Adrenal gland (tissue), 12 donors: Measurements from ENCODE around the gene NABP2. TPM values are rescaled to one million over a fixed set of nuclear protein-coding genes. Genes with fewer than 3 reads are reported as not detected.

Experiments used
- DNase-seq, 7 donors: peaks; one replicate each; pipeline ENCODE4 v3.0.0-alpha.2; 2019 to 2020
- H3K27ac ChIP-seq, 5 donors: fragments of 200-600 bp; sonication (generic) in 4 of 5; 1 replicate in 3 of 5; 2 replicates in 2 of 5; pipeline versions ENCODE4 v1.5.1 to v1.8.0; 2016 to 2020; ENCODE audit warnings: mild to moderate bottlenecking in 1 of 5
- H3K27me3 ChIP-seq: fragments of 200-600 bp; 2 replicates; pipeline ENCODE4 v1.8.0; 2021
- H3K36me3 ChIP-seq, 2 donors: fragments of 200-600 bp; replicated peaks in 1 of 2; 1 replicate in 1 of 2; 2 replicates in 1 of 2; pipeline versions ENCODE4 v1.5.1 to v1.8.0; 2018 to 2022
- H3K4me1 ChIP-seq, 2 donors: fragments of 200-600 bp; replicated peaks in 1 of 2; 1 replicate in 1 of 2; 2 replicates in 1 of 2; pipeline versions ENCODE4 v1.5.1 to v1.8.0; 2018 to 2021
- H3K4me3 ChIP-seq, 4 donors: fragments of 200-600 bp; sonication (generic) in 3 of 4; one replicate each; pipeline ENCODE4 v1.5.1; 2016 to 2018
- H3K9me3 ChIP-seq, 3 donors: fragments of 200-600 bp; sonication (generic) in 1 of 3; replicated peaks in 1 of 3; 1 replicate in 2 of 3; 2 replicates in 1 of 3; pipeline versions ENCODE4 v1.5.1 to v1.8.0; 2016 to 2021
- POLR2A ChIP-seq, 2 donors: fragments of 450-650 bp; IDR thresholded peaks; one replicate each; pipeline ENCODE4 v1.6.1; 2017; ENCODE audit warnings: antibody characterized with exemption in 2 of 2, mild to moderate bottlenecking in 2 of 2, moderate library complexity in 1 of 2
- WGBS, 4 donors: extraction: QIAGEN DNeasy Blood & Tissue Kit in 2 of 4; methylation state at CpG; one replicate each; pipeline versions ENCODE4 v1.1.5 to v1.1.7; 2013 to 2017; 5-methylcytosine and 5-hydroxymethylcytosine counted together
- intact Hi-C, 2 donors: fragments of 100-400 bp; cut with DNase I; formaldehyde crosslinking; loops; one replicate each; pipeline versions ENCODE4 v1.14.1 to v1.15.0; 2022 to 2023
- polyA plus RNA-seq, 3 donors: library from polyadenylated mRNA; stranded (reverse); fragments of 200-250 nt in 2 of 3; fragments of 350-450 nt in 1 of 3; fragmentation: Illumina TruSeq in 1 of 3; extraction: RNeasy Lipid Tissue Mini Kit (QIAGEN cat#74804) in 1 of 3; gene quantifications; one replicate each; pipeline ENCODE4 v1.2.3, GENCODE V29; 2013 to 2014
- total RNA-seq, 9 donors: library from RNA; depleted of rRNA in 4 of 9; stranded (reverse); fragments of >200 nt in 4 of 9; fragments of 120-200 nt in 1 of 9; fragmentation: NEBNext Ultra II Directional in 1 of 9; extraction: Animal tissue kit (Norgen Biotek cat#: 25700) in 1 of 9; gene quantifications; one replicate each; pipeline versions ENCODE4 v1.1.0 to v1.2.4, GENCODE V29; 2013 to 2023
- TF ChIP-seq, protein P1 (sequence below), 6 experiments: fragments of 450-650 bp in 4 of 6; fragments of 200-600 bp in 2 of 6; sonication (generic) in 1 of 6; IDR thresholded peaks; 1 replicate in 5 of 6; 2 replicates in 1 of 6; pipeline versions ENCODE4 v1.5.1 to v1.8.0; 2016 to 2021; ENCODE audit warnings: antibody characterized with exemption in 6 of 6, mild to moderate bottlenecking in 2 of 6, moderate library complexity in 1 of 6
- donor health status: healthy with polysubstance abuse.
- donor health status: Bipolar disorder and iron deficiency.
- donor health status: DM: yes; HTN: yes; CAD: no.
- donor health status: DM: no; HTN: no; CAD: no.
- donor health status: DM: no; HTN: no; CAD: no.
- donor health status: DM: yes; HTN: yes; CAD: no.

Gene NABP2
- total and polyA plus RNA-seq, 12 donors = 23.8 to 55.4 (median 46.2) TPM

- no peaks in the 10 kb centered on the region for H3K27me3 ChIP-seq
- 69 to 91% (median 82%) methylated on average over 2 to 5 of the region's 5 CpGs for WGBS, 4 donors
- TF ChIP-seq, protein P1, sequence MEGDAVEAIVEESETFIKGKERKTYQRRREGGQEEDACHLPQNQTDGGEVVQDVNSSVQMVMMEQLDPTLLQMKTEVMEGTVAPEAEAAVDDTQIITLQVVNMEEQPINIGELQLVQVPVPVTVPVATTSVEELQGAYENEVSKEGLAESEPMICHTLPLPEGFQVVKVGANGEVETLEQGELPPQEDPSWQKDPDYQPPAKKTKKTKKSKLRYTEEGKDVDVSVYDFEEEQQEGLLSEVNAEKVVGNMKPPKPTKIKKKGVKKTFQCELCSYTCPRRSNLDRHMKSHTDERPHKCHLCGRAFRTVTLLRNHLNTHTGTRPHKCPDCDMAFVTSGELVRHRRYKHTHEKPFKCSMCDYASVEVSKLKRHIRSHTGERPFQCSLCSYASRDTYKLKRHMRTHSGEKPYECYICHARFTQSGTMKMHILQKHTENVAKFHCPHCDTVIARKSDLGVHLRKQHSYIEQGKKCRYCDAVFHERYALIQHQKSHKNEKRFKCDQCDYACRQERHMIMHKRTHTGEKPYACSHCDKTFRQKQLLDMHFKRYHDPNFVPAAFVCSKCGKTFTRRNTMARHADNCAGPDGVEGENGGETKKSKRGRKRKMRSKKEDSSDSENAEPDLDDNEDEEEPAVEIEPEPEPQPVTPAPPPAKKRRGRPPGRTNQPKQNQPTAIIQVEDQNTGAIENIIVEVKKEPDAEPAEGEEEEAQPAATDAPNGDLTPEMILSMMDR (IDR thresholded peaks at IDR 0.05) = no peak
- no peak for TF ChIP-seq POLR2A (IDR thresholded peaks at IDR 0.05)
- no peak for DNase-seq
- peaks cover 0 to 30% of the 10 kb centered on the region in 2 donors for H3K36me3 ChIP-seq
- no peak overlapping the region for H3K4me3 ChIP-seq
- H3K9me3 ChIP-seq = no peaks in the 10 kb centered on the region
- no peak overlapping the region for H3K27ac ChIP-seq
- H3K4me1 ChIP-seq = peaks cover 5 to 14% of the 10 kb centered on the region in 2 donors
- intact Hi-C loops = no loop called here
These were observed 12.8 kb downstream of the NABP2 start for GRCh38 chr12:56236985-56237384.

DNA sequence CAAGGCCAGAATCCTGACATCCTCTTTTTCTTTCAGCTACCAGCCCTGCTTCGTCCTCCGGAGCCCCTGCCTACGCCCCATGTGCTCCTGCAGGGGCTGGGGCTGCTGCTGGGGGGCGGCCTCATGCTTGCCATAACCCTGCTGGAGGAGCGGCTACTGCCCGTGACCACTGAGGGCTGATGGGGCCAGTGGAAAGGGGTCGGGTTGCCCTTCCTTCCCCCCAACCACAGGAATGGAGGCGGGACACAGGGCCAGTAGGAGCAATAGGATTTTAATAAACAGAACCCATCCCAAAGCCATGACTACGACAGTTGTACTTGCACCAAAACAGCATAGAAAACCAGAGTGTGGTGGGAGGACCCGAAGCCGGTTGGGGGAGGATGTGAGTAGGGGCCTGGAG, 13.4 kb downstream of the NABP2 start:
- 83 to 90% (median 85%) methylated on average over 11 of the region's 11 CpGs for WGBS, 4 donors
- TF ChIP-seq POLR2A (IDR thresholded peaks at IDR 0.05) = no peak
- TF ChIP-seq, protein P1 (IDR thresholded peaks at IDR 0.05) = no peak
- H3K27ac ChIP-seq = no peak overlapping the region
- no peak overlapping the region for H3K4me3 ChIP-seq
- peaks cover 0 to 35% of the 10 kb centered on the region in 2 donors for H3K36me3 ChIP-seq
- H3K9me3 ChIP-seq = no peaks in the 10 kb centered on the region
- intact Hi-C loops = no loop called here
- peaks cover 10 to 19% of the 10 kb centered on the region in 2 donors for H3K4me1 ChIP-seq
- DNase-seq = no peak
- H3K27me3 ChIP-seq = no peaks in the 10 kb centered on the region

GRCh38 chr12:56241424-56242303, 17.5 kb downstream of the NABP2 start:
- Histone ChIP-seq H3K9me3 (no peaks in the 10 kb centered on the region), H3K4me3 (no peak overlapping the region), H3K27ac (peak overlapping the region in 3 of 5 donors; percentile 64 to 81 (median 69)), H3K4me1 (peaks cover 38 to 48% of the 10 kb centered on the region in 2 donors), H3K27me3 (no peaks in the 10 kb centered on the region), H3K36me3 (peaks cover 0 to 75% of the 10 kb centered on the region in 2 donors)
- DNase-seq = no peak
- 50 to 59% (median 57%) methylated on average over 9 of the region's 9 CpGs for WGBS, 4 donors
- intact Hi-C loops = no loop called here
- no peak for TF ChIP-seq POLR2A (IDR thresholded peaks at IDR 0.05)
- TF ChIP-seq, protein P1 (IDR thresholded peaks at IDR 0.05) = no peak

DNA sequence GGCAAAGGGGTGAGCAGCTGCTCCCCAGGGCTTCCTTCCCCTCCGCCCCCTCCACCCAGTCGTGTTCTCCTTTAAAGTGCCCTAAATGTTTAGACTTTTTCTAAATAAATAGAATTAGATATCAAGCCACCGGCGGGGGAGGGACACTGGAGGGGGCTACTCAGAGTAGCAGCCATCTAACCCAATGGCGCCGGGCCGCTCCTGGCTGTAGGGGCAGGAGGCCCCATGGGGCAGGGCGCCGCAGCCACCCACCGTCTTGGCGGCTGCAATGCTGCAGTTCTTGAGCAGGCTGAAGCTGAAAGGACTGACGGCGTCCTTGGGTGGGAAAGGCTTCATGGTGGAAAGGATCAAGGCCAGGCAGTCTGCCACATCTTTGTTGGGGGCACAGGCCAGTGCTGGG, 18.8 kb downstream of the NABP2 start:
- Histone ChIP-seq H3K36me3 (peaks cover 0 to 88% of the 10 kb centered on the region in 2 donors), H3K9me3 (no peaks in the 10 kb centered on the region), H3K27ac (peak overlapping the region; percentile 10 to 93 (median 76)), H3K4me3 (no peak overlapping the region), H3K27me3 (no peaks in the 10 kb centered on the region), H3K4me1 (peaks cover 38 to 48% of the 10 kb centered on the region in 2 donors)
- 46 to 82% (median 60%) methylated on average over 12 to 13 of the region's 13 CpGs for WGBS, 4 donors
- TF ChIP-seq, protein P1 (IDR thresholded peaks at IDR 0.05) = no peak
- intact Hi-C loops = no loop called here
- no peak for DNase-seq
